GM12875 (cell line): ENCODE data around the gene EYS.

Source experiments
- H3K4me3 ChIP-seq: one replicate; pipeline ENCODE4 v1.5.1; 2011; ENCODE audit warnings: low read depth, low read length, control low read depth
- TF ChIP-seq, protein P1 (sequence below): IDR thresholded peaks from 2 replicates; pipeline ENCODE4 v1.5.1; 2011; ENCODE audit warnings: low read depth, mild to moderate bottlenecking, control low read depth, inconsistent platforms, low read length, moderate library complexity, borderline replicate concordance; ENCODE audit not compliant: insufficient read depth

The EYS gene

DNA sequence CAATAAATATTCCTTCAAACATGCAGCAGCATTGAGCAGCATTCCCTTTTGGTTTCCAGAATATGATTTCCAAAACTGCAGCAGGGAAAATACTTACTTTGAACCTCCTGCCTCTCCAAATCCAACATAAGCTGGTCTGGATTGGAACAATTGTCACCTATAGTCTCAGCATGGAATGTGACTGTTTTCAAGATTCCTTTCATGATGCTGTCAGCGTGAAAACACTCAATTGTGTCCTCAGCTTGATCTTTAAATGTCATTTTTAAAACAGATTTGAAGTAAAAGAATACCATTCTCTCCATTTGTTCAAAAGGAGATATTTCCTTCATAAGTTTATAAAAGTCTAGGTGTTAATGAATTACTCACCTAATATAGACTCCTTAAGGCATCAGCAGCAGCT, 993.9 kb downstream of the EYS start:
- H3K4me3 ChIP-seq, result no peak overlapping the region
- TF ChIP-seq, protein P1, sequence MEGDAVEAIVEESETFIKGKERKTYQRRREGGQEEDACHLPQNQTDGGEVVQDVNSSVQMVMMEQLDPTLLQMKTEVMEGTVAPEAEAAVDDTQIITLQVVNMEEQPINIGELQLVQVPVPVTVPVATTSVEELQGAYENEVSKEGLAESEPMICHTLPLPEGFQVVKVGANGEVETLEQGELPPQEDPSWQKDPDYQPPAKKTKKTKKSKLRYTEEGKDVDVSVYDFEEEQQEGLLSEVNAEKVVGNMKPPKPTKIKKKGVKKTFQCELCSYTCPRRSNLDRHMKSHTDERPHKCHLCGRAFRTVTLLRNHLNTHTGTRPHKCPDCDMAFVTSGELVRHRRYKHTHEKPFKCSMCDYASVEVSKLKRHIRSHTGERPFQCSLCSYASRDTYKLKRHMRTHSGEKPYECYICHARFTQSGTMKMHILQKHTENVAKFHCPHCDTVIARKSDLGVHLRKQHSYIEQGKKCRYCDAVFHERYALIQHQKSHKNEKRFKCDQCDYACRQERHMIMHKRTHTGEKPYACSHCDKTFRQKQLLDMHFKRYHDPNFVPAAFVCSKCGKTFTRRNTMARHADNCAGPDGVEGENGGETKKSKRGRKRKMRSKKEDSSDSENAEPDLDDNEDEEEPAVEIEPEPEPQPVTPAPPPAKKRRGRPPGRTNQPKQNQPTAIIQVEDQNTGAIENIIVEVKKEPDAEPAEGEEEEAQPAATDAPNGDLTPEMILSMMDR, result no peak

GRCh38 chr6:64712606-64713005, 994.4 kb downstream of the EYS start:
- H3K4me3 ChIP-seq, result no peak overlapping the region
- TF ChIP-seq, protein P1, result no peak

- no peak overlapping the region for H3K4me3 ChIP-seq
- TF ChIP-seq, protein P1, result no peak
Observed at GRCh38 chr6:64703922-64704321, 1003.1 kb downstream of the EYS start.

DNA sequence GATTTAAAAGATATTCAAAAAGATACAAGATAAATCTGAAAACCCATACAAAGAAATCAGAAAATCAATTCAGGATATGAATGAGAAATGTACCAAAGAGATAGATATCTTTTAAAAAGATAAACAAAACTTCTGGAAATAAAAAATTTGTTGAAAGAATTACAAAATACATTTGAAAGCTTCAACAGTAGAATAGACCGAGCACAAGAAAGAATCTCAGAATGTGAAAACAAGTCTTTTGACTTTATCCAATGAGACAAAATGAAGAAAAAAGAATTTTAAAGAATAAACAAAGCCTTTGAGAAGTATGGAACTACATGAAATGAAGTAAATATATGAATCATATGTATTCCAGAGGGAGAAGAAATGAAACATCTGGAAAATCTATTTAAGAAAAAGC, 1011.0 kb downstream of the EYS start:
- TF ChIP-seq, protein P1, result no peak
- no peak overlapping the region for H3K4me3 ChIP-seq

DNA sequence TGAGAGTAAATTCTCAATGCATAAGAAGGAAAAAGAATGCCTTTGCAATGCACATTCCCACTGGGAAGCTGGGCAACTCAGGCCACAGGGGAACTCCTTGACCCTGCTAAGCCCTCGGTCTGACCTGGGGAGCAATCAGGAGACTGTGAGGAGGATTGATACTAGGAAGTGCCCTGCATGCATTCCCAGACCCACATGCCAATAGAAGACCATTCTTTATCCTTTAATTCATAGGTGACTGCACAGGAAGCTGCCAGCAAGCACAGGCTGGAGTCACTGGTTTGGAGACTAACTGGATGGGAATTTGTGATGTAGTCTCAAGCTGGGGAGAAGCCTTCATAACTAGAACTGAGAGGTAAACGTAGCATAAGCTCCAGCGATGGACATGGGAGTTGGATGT, 1012.7 kb downstream of the EYS start:
- TF ChIP-seq, protein P1, result no peak
- H3K4me3 ChIP-seq, result no peak overlapping the region

GRCh38 chr6:64691064-64691463, 1016.0 kb downstream of the EYS start:
- H3K4me3 ChIP-seq, result no peak overlapping the region
- TF ChIP-seq, protein P1, result no peak

DNA sequence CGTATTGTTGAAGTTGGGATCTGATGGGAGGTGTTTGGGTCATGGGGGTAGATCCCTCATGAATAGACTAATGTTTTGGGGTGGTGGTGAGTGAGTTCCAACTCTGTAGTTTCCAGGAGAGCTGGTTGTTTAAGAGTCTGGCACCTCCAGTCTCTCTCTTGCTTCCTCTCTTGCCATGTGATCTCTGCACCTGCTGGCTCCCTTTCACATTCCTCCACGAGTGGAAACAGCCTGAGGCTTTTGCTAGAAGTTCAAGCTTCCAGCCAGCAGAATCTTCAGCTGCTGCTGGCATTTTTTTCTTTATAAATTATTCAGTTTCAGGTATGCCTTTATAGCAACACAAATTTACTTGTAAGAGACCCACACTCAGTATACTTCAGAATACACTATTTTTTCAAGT, 1021.6 kb downstream of the EYS start:
- no peak overlapping the region for H3K4me3 ChIP-seq
- TF ChIP-seq, protein P1, result no peak
